AG10803 (cell line): ENCODE data around the gene SETD1A.

ENCODE experiments used
- DNase-seq: peaks from one replicate; pipeline ENCODE4 v3.0.0; 2010; ENCODE audit warnings: low read depth
- H3K4me3 ChIP-seq: 2 replicates; pipeline ENCODE4 v1.5.1; 2011; ENCODE audit warnings: mild to moderate bottlenecking, low read length, control low read depth
- TF ChIP-seq, protein P1 (sequence below): conservative IDR thresholded peaks from 2 replicates; pipeline ENCODE4 v1.5.1; 2011; ENCODE audit warnings: mild to moderate bottlenecking, low read length, control low read depth, inconsistent platforms

The SETD1A gene

GRCh38 chr16:30957456-30958174 lies at the start of gene SETD1A:
Gene SETD1A (plus strand): TSS chr16:30957754. CDS start chr16:30958732, 978 bp downstream.
- DNase-seq: peak; percentile 96
- TF ChIP-seq, protein P1, sequence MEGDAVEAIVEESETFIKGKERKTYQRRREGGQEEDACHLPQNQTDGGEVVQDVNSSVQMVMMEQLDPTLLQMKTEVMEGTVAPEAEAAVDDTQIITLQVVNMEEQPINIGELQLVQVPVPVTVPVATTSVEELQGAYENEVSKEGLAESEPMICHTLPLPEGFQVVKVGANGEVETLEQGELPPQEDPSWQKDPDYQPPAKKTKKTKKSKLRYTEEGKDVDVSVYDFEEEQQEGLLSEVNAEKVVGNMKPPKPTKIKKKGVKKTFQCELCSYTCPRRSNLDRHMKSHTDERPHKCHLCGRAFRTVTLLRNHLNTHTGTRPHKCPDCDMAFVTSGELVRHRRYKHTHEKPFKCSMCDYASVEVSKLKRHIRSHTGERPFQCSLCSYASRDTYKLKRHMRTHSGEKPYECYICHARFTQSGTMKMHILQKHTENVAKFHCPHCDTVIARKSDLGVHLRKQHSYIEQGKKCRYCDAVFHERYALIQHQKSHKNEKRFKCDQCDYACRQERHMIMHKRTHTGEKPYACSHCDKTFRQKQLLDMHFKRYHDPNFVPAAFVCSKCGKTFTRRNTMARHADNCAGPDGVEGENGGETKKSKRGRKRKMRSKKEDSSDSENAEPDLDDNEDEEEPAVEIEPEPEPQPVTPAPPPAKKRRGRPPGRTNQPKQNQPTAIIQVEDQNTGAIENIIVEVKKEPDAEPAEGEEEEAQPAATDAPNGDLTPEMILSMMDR: no peak
- peak within 1 kb of the TSS; percentile 87 for H3K4me3 ChIP-seq

DNA sequence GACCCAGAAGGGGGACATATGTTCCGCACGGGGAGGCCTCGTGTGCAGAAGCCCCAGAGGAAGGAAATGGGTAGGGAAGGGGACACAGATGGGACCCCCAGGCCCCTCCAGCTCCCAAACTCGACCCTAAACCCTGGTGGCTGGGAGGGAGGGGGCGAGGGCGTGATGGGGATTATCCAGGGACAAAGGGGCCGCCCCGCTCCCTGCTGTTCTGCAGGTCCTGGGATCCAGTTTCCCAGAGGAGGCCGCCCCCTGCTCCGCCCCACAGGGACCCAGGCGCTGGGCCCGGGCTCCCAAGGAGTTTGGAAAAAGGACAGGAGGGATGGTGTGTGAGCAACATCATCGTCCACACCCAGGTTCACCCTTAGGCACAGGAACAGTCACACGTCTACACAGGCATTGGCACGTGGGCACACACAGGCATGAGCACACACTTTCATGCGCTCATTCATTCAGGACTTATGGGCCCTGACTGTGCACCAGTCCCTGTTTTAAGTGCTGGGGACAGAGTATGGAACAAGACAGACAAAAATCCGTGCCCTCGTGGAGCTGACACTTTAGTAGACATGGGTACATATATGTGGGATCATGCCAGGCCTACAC lies 47.0 kb upstream of the SETD1A start:
- H3K4me3 ChIP-seq: no peak overlapping the region
- TF ChIP-seq, protein P1: no peak
- DNase-seq: no peak

DNA sequence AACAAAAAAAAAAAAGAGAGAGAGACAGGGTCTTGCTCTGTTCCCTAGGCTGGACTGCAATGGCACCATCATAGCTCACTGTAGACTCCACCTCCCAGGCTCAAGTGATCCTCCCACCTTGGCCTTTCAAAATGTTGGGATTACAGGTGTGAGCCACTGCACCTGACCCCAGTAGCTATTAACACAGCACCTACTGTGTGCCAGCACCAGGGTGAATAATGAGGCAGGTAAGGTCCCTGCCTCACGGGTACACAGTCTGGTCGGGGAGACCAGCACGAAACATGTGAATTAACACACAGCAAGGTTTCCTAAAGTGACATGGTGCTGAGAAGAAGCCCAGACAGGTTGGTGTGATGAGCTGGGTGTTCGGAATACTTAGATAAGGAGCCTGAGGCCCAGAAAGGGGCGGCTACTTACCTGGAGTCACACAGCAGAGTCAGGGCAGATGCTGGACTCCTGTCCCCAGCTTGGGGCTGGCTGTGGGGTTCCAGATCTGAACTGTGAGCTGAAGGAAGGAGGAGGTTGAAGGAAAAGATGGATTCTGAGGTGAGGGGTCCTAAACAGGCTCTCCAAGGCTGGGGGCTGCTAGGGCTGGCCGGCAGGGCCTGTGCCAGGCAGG lies 44.7 kb upstream of the SETD1A start:
- no peak overlapping the region for H3K4me3 ChIP-seq
- no peak for DNase-seq
- TF ChIP-seq, protein P1: no peak

- DNase-seq: no peak
- H3K4me3 ChIP-seq: no peak overlapping the region
- TF ChIP-seq, protein P1: no peak
These were observed 42.7 kb upstream of the SETD1A start for GRCh38 chr16:30914830-30915229.

DNA sequence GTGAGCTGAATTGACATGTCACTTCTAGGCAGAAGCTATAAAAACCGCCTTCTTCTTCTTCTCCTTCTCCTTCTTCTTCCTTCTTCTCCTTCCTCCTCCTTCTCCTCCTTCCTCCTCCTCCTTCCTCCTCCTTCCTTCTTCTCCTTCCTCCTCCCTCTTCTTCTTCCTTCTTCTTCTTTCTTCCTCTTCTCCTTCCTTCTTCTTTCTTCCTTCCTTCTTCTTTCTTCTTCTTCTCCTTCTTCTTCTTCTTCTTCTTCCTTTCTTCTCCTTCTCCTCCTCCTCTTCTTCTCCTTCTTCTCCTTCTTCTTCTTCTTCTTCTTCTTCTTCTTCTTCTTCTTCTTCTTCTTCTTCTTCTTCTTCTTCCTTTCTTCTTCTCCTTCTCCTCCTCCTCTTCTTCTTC lies 38.9 kb upstream of the SETD1A start:
- TF ChIP-seq, protein P1: no peak
- no peak for DNase-seq
- H3K4me3 ChIP-seq: no peak overlapping the region

DNA sequence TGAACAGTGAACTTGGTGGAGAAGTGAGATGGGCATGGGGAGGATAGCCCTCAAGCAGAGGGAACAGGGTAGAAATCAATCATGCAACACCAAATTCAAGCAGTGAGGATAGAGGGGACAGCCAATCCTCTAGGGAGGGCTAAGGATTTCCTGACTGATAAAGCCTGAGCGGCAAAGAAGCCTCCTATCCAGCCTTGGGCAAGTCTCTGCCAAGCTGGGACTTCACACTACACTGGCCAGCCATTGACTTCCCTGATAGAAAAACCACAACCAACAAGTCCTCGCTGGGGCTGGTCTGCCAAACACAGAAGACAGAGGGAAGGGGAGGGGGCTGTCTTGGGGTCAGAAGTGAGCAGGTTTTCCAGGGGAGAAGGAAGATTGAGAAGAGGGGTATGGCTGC lies 36.7 kb upstream of the SETD1A start:
- TF ChIP-seq, protein P1: no peak
- DNase-seq: no peak
- H3K4me3 ChIP-seq: no peak overlapping the region

GRCh38 chr16:30921459-30921747 lies 36.2 kb upstream of the SETD1A start:
- TF ChIP-seq, protein P1: no peak
- DNase-seq: no peak
- H3K4me3 ChIP-seq: peak overlapping the region; percentile 73
